ENCODE measurements around the gene RNF167.

DNA sequence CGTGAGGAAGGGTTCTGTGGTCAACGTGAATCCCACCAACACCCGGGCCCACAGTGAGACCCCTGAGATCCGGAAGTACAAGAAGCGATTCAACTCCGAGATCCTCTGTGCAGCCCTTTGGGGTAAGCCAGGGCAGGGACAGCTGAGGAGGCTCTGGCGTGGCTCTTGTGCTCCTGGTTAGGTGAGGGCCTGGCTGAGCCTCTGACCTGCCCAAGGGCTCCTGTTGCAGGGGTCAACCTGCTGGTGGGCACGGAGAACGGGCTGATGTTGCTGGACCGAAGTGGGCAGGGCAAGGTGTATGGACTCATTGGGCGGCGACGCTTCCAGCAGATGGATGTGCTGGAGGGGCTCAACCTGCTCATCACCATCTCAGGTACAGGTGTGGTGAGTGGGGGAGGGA lies 44.9 kb upstream of the RNF167 start:
- TF ChIP-seq, protein P1, sequence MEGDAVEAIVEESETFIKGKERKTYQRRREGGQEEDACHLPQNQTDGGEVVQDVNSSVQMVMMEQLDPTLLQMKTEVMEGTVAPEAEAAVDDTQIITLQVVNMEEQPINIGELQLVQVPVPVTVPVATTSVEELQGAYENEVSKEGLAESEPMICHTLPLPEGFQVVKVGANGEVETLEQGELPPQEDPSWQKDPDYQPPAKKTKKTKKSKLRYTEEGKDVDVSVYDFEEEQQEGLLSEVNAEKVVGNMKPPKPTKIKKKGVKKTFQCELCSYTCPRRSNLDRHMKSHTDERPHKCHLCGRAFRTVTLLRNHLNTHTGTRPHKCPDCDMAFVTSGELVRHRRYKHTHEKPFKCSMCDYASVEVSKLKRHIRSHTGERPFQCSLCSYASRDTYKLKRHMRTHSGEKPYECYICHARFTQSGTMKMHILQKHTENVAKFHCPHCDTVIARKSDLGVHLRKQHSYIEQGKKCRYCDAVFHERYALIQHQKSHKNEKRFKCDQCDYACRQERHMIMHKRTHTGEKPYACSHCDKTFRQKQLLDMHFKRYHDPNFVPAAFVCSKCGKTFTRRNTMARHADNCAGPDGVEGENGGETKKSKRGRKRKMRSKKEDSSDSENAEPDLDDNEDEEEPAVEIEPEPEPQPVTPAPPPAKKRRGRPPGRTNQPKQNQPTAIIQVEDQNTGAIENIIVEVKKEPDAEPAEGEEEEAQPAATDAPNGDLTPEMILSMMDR (optimal IDR thresholded peaks at IDR 0.05 in 1 of 3, IDR thresholded peaks at IDR 0.05 in 1 of 3, conservative IDR thresholded peaks at IDR 0.05 in 1 of 3; ENCODE audit: extremely low read depth in 1 of 3, insufficient read depth in 2 of 3, low read length in 3 of 3): no peak
- no peak for TF ChIP-seq EZH2 (IDR thresholded peaks at IDR 0.05; ENCODE audit: low read length)

Measured in keratinocyte (primary cell).